GM19240 (cell line): Measurements from ENCODE around the gene CDKN2AIP.
"Not testable (repeated sequence)": the region's sequence is repeated elsewhere in the genome, so short reads cannot be mapped to it uniquely, and the experiment has no call there.

Experiments used
- DNase-seq: peaks from one replicate; pipeline ENCODE4 v3.0.0; 2011; ENCODE audit warnings: low spot score; ENCODE audit not compliant: insufficient read length

The CDKN2AIP gene

GRCh38 chr4:183448436-183448835, 4.0 kb downstream of the CDKN2AIP start:
- DNase-seq: no peak

DNA sequence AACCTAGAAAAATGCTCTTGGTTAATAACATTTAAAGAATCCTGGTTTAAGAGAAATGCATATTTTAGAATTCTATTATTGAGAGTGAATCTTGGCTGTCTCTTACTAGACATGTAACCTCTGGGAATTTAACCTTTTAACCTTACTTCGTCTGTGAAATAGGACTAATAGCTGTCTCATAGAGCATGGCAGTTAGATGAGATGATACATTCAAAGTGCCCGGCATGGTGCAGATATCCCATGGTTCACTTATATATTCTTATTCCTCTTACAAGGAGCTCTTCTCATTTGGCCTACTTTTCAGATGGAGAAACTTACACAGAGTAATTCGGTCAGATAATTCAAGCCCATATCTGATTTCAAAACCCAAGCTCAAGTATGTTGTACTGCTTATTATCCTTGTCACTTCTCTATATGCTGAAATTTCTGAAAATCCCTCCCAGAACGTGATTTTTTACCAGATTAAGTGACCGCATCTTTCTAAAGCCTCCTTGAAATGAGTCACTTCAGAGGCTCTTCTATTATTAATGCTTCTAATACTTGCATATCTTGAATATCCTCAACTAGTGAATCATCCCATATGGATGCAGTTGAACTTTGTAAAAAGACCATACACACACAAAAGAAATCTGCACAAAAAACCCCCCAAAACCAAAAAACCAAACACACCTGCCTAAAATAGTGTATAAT, 4.9 kb downstream of the CDKN2AIP start:
- DNase-seq: no peak

- no peak for DNase-seq
Observed at GRCh38 chr4:183450108-183450507, 5.7 kb downstream of the CDKN2AIP start.

GRCh38 chr4:183455431-183456195, 11.2 kb downstream of the CDKN2AIP start:
- DNase-seq: no peak

DNA sequence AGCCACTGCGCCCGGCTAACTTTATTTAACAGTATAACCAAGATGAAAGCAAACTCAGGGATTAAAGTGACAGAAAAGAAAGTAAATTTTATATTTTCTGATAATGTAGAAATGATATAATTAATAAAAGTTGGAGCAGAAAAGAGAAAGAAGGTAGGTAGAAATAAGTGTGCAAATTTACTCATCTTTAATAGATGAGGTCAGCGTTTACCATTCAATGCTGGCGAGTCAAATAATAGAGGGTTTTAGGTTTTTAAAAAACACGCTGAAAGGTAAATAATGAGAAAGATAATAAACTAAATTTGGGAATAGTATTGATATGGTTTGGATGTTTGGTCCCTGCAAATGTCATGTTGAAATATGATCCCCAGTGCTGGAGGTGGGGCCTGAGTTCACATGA, 13.6 kb downstream of the CDKN2AIP start:
- DNase-seq: no peak

- not testable (repeated sequence) for DNase-seq
Observed at GRCh38 chr4:183463903-183464619, 19.6 kb downstream of the CDKN2AIP start.

- not testable (repeated sequence) for DNase-seq
Observed at GRCh38 chr4:183465879-183466278, 21.4 kb downstream of the CDKN2AIP start.

GRCh38 chr4:183467246-183467645, 22.8 kb downstream of the CDKN2AIP start:
- DNase-seq: no peak

GRCh38 chr4:183468210-183469095, 24.0 kb downstream of the CDKN2AIP start:
- DNase-seq: no peak

DNA sequence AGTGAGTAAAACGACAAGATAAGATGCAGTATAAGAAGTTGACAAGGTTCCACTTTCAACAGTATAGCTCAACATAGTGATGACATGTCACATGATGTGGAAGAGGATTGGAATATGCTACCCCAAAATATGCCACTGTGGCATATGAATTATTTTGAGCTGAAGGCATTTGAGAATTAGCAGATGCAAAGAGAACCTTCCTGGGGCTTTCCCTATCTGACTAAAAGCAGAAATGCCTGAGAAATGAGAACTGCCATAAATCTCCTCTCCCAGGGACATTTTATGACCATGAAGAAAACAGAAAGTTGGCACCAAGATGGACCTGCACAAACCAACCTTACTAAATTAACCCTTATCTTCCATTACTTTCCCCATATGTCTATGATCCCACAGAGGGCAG, 24.8 kb downstream of the CDKN2AIP start:
- DNase-seq: no peak

DNA sequence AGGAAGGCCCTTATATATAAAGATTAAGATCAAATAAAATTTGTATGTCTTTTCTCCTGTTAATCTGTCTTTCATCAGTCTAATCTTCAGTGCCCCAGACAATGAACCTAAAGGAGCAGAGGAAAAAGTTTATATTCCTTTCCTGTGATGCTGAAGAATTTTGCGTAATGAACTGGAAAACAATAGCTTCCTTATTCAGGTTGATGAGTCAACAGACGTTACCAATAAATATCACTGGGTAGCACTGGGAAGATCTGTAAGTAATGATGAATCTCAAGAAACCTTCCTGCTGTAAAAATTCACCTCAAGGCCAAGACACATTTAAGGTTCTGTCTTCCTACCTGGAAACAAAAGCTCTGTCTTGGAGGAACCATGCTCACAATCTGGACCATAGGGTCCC, 25.5 kb downstream of the CDKN2AIP start:
- no peak for DNase-seq

- DNase-seq: no peak
Observed at GRCh38 chr4:183470821-183471220, 26.4 kb downstream of the CDKN2AIP start.

DNA sequence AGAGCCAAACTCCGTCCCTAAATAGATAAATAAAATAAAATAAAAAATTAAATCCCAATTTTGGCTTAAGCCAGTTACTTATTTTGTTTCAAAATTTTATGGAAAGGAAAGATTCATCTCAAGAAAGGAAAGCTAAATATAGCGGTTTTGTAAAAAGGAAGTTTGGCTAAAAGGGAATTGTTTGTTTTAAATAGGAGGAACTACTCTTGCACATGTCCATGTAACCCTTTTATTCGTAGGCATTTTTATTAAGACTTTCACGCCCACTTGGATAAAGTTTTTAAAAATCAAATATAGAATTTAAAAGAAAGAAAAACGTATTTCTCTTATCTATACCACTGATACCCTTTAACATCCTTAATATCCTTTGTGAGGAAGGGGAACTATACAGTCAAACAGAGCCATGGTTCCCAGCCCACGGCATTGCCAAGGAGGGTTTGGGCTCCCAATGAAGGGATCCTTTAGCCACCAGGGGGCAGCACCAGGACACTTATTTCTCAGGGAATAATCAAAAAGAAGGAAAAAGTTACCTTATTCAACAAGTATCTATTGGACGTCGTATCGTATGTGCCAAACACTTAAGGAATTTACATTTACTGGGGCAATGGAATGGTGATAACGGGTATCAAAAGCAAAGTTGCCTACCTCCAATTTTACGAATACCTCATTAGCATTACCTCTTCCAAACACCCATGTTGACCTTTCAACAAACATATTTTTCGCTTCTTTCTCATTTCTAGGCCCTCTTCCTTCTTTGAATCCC, 27.7 kb downstream of the CDKN2AIP start:
- peak; percentile 41 for DNase-seq

- DNase-seq: no peak
Observed at GRCh38 chr4:183478123-183478522, 33.7 kb downstream of the CDKN2AIP start.

DNA sequence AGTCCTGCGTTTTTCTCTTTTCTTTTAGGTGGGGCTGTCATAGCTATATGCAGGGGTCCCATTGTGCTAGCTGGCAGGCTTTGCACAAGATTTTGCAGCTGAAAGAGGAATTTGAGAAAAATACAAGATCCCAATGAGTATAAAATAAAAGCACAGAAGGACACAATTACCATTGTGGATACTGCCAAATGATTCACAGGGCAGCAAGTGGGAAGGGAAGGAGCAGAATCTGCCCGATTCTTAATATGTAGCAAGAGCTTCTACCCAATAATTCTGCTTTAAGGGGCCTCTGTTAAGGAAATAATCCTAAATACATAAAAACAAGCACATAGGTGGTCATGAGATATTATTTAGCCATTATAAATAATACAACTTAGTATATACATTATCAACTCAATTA, 34.5 kb downstream of the CDKN2AIP start:
- DNase-seq: no peak

DNA sequence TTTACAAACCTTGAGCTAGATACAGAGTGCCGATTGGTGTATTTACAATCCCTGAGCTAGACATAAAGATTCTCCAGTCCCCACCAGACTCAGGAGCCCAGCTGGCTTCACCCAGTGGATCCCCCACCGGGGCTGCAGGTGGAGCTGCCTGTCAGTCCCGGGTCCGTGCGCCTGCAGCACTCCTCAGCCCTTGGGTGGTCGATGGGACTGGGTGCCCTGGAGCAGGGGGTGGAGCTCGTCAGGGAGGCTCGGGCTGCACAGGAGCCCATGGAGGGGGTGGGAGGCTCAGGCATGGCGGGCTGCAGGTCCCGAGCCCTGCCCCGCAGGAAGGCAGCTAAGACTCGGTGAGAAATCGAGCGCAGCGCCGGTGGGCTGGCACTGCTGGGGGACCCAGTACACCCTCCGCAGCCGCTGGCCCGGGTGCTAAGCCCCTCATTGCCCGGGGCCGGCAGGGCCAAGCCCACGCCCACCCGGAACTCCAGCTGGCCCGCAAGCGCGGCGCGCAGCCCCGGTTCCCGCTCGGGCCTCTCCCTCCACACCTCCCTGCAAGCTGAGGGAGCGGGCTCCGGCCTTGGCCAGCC, 38.2 kb downstream of the CDKN2AIP start:
- not testable (repeated sequence) for DNase-seq

- no peak for DNase-seq
Observed at GRCh38 chr4:183483997-183484396, 39.6 kb downstream of the CDKN2AIP start.

DNA sequence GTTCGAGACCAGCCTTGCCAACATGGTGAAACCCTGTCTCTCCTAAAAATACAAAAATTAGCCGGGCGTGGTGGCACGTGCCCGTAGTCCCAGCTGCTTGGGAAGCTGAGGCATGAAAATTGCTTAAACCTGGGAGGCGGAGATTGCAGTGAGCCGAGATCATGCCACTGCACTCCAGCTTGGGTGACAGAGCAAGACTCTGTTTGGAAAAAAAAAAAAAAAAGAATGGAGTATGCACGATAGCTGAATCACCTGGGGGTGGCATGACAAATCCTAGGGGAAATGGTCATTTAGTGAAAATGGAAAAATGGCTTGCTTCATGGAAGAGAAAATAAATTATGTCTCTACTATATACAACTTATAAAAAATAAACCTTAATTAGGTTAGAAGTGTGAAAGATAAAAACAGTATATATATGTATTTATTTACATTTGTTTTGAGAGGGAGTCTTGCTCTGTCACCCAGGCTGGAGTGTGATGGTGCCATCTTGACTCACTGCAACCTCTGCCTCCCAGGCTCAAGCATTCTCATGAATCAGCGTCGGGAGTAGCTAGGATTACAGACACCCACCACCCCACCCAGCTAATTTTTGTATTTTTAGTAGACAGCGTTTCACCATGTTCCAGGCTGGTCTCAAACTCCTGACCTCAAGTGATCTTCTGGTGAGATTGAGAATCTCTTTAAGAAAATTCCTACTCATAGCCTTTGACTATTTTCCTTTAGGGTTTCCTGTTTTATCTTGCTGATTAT, 41.1 kb downstream of the CDKN2AIP start:
- no peak for DNase-seq

DNA sequence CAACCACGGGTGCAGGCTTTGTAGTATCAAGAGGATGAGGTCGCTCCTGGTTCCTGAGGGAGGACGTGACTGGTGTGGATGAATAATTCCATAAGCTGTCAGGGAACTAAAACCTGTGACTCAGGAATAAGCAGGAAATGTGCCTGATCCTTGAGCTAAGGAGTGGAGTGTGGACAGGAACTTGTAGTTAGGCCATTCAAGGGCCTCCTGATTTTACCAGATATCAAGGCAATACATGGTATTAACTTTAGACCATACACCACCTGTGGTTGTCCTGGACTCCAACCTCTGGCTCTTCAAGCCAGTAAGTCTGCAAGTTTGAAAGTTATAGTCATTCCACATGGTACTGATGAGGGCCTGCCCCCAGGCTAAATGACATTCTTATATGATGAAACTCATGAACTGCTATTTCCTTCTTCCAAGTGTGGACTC, 48.4 kb downstream of the CDKN2AIP start:
- DNase-seq: no peak
